HG03095 (cell line): Measurements from ENCODE around the gene TBL2.
"Not testable (repeated sequence)": the region's sequence is repeated elsewhere in the genome, so short reads cannot be mapped to it uniquely, and the experiment has no call there.

Source experiments
- ATAC-seq: cut with Tn5 transposase; IDR thresholded peaks from one replicate; pipeline ENCODE4 v1.9.1; 2021; ENCODE audit warnings: moderate library complexity; ENCODE audit not compliant: unreplicated experiment

TBL2 gene

DNA sequence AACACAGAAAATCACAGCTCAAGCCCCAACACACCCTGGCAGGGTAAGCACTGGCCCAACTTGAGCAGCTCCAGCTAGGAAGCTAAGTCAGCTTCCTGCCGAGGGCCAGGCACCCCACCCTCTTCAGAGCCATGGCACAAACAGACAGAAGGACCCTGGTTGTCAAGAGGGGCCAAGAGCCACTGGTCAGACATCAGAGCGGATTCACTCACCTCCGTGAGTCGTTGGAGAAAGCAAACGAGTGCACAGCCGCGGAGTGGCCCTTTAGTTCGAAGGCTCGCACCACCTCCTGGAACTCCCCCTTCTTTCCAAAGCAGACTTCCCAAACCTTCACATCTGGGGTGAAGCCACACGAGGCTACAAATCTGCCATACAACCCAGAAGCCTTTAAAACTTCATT, 7.4 kb downstream of the TBL2 start:
- no peak for ATAC-seq

DNA sequence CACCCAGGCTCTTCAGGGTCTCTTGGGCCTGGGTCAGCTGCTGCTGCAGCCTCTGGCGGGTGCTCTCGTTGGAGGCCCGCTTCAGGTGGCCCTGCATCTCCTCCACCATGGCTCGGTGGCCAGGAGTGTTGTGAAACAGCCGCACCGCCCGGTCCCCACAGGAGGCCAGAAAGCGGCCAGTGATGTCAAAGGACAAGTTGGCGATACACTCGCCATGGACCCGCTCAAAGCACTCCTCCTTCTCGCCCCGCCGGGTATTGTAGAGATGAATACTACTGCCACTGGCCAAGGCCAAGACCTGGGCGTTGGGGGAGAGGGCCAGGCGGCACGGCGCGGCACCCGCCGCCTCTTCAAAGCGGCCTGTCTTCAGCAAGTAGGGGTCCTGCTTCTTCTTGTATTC, 7.9 kb downstream of the TBL2 start:
- ATAC-seq = no peak

DNA sequence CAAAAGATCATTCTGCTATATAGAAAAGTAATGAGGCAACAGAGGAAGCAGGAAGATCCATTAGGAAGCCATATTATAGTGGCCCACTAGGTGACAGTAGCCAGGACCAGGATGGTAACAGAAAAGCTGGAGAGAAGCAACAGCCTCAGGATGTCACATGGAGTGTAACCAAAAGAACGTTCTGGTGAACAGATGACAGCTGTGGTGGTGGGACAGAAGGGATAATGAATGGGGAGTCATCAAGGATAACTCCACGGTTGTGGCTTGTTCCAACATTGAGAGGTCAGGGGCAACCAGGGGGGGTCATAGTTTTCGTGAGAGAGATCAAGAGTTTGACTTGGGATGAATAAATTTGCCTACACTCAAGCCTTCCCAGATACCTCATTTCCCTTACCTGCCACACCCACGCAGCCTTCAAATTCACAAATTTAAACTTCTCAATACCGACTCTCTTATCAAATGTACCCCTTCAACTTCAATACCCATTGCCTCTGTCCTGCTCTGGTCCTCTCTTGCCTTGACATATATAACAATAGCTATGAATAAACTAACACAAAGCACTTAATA, 9.3 kb downstream of the TBL2 start:
- ATAC-seq = no peak

DNA sequence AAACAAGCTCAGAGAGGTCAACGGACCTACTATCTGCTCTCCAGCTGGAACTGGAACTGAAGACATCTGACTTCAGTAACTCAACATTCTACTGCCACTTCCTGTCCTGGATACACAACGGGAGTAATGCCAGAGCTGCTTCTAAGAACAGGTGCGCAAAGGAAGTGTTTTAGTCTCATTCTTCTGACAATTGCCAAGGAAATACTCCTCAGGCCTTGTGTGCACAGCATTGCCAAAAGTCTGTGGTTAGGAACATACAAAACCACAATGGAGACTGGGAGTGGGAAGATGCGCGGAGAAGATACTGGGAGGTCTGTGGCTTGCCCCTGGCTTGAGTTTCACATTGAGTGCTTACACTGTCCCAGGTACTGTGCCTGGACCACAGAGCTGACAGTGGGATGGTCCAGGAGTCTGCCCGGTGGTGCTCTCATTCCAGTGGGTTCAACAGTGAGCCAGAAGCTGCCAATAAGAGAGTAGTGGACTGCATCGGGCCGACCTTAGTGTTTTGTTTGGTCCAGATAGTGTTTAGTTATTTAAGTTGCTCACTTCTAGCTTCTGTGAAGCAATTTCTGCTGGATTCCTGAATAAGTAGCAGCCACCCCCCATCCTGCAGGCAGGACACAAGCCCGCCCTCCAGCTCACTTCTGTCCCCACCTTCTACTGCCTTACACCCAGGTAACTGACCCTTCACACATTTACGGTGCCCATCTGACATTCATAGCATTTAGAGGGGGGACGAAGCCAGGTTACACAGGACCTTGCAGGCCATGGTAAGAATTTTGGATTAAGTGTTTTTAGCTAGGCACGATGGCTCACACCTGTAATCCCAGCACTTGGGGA, 10.3 kb downstream of the TBL2 start:
- ATAC-seq = no peak

DNA sequence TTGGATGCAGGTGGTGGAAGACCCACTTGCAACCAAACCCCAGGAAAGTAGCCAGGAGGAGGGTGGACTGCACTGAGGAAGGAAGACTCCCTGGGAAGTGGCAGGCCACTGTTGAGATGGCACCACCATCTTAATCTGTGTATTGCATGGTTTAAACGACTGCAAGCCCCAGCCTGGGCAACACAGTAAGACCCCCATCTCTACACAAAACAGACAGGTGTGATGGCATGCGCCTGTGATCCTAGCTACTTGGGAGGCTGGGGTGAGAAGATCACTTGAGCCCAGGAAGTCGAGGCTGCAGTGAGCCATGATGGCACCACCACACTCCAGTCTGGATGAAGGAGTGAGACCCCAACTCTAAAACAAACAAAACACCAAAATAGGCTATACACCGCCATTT, 11.2 kb downstream of the TBL2 start:
- ATAC-seq = no peak

DNA sequence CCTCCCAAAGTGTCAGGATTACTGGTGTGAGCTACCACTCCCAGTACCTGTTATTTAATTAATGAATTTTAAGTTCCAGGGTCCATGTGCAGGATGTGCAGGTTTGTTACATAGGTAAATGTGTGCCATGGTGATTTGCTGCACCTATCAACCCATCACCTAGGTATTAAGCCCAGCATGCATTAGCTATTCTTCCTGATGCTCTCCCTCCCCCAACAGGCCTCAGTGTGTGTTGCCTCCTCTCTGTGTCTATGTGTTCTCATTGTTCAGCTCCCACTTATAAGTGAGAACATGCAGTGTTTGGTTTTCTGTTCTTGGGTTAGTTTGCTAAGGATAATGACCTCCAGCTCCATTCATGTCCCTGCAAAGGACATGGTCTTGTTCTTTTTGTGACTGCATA, 11.9 kb downstream of the TBL2 start:
- not testable (repeated sequence) for ATAC-seq

DNA sequence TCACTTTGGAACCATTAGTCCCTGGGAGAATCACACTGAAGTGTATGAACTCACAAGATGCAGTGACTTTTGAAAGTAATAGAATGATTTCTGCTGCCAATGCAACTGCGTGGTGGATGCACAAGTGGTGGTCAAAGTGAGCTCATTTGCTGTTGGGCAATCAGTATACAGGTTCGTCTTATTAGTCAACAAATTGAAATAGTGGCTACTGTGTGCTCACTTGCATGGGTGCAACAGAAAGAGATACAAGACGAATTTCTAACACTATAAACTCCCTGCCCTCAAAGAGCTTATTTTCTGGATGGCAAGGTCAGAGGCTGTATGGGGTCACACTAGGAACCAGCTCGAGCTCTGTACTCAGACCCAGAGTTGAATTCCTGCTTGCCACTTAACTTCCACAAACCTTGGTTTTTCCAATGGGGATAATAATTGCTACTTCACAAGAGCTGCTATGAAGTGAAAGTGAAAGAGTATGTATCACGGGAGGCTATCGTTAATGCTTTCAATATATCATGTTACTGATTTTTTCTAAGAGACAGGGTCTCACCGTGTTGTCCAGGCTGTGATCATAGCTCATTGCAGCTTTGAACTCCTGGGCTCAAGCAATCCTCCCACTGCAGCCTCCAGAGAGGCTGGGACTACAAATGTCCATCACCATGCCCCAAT, 12.6 kb downstream of the TBL2 start:
- ATAC-seq = no peak

DNA sequence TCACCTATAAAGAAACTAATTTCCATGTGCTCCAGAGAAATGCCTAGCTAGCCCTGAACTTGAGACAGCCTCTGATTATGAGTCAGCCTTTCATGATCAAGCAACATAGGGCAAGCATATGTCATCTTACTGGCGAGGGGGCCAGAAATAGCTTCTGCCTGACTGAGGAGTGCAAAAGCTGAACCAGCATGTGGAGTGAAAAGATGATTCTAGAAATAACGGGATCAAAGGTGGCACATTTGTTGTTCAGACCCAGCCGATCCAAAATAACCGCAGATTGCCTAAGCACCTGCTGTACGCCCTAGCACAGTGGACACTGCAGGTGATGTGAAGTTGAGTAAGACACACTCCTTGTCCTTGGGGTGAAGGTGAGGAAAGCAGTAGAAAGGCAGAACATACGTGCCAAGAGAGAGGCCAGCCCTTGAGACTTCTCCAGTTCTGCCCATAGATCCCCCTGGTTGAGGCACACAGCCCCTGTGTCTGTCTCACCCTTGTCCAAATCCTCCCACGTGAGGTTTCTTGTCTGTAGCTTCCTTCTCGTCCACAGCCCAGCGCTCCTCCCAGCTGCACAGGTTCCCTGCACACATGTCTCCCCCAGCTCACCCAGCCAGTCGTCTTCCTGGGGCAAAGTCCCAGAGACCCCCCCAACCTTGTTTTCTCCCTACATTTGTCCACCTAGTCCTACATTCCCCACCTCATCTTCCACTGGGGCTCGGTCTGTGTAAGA, 18.1 kb downstream of the TBL2 start:
- ATAC-seq = no peak

DNA sequence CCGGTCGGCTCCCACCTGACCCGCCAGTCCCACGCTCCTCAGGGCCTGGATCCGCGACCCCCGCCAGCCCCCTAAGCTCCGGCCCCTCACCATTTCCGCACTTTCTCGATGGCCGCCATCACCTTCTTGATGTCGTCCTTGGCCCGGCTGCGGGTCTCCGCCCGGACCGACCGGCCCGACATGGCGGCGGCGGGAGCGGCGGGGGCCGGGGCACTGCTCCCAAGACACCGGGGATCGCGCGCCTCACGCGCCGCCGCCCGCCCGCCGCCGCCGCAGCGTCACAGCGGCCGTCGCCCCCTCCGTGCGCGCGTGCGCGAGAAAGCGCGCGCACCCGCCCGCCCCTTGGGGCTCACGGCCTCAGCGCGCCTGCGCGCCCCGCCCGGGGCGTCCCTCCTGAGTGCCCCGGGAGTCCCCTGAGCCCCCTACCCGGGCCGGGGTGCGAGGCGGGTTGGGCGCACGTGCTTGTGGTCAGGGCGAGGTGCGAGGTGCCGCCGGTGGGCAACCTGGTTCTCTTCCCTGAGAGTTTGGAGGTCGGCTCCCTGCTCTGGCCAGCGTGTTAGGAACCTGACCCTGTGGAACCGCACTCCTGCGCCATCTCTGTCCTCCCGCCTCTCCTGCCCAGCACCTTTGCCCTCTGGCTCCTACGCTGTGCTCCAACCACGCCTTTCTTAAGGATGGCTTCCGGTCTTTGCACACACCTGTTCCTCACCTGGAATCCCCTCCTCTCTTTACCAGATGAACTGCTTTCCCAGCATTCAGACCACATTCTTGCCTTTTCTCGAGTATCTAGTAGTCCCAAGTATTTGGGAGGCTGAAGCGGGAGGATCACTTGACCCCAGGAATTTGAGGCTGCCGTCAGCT, 20.8 kb downstream of the TBL2 start, which contains the start of gene BCL7B:
Gene BCL7B (minus strand): TSS at position 294 of the 861 bp plus-strand sequence. CDS start 112 bp downstream, at position 182.
- peak; percentile 43 for ATAC-seq

DNA sequence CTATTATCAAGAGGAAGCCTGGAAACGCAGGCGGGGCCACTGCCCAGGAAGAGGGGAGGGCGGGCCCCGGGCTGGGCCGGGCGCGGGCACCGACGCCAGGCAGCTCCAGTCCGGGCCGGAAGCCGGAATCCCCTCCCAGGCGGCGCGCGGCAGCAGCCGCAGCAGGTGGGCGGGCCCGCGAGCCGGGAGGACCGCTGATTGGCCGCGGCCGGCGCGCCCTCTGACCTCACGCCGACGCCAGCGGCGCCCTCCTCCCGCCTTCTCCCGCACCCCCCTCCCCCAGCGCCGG, 21.3 kb downstream of the TBL2 start:
- ATAC-seq = peak; percentile 86

DNA sequence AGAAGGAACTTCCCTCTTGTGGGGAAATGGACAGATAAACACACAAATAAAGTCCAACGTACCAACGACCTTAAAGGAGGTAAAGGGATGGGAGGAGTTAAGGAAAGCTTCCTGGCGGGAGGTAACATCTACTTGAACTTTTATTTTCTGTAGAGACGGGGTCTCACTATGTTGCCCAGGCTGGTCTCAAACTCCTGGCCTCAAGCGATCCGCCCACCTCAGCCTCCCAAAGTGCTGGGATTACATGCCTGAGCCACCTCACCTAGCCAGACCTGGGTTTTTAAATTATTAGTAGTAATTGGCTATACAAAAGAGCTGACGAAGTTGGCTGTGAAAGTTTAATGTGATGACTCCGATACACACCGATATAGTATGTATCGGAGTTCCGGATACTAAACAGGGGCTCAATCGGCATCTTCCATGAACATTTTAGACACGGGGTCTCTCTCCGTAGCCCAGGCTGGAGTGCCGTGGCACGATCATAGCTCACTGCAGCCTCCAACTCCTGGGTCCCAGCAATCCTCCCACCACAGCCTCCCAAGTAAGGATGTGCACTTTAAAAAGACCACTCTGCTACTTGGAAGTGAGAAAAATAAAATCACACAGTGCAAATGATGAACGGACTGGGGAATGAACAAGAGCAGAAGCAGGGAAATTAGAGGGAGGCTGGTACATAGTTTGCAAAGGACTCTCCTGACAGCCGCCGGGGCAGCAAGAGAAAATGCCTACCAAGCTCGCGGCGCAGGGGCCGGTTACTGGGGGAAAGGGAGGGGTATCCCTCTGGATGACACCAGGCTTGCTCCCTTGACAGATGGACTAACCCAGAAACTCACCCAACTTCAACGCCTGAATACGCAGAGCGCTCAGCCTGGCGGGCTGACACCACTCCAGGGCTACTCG, 21.9 kb downstream of the TBL2 start:
- ATAC-seq = no peak

DNA sequence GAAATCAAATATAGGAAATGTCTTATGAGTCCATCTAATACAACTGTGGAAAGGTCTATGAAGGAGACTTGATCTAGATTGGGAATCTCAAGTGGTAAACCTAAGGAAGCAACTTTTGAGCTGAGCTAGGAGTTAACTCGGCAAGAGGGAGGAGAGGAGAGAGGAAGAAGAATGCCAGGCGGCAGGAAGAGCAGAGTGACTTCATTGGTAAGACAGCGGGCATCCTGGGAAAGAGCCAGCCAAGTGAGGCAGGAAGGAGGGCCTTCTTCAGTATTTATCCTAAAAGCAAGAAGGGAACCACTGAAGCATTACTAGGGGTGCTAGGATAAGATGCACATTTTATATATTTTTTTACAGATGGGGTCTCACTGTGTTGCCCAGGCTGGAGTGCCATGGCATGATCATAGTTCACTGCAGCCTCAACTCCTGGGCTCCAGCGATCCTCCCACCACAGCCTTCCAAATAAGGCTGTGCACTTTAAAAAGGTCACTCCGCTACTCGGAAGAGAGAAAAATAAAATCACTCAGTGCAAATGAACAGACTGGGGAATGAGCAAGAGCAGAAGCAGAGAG, 22.9 kb downstream of the TBL2 start:
- no peak for ATAC-seq

DNA sequence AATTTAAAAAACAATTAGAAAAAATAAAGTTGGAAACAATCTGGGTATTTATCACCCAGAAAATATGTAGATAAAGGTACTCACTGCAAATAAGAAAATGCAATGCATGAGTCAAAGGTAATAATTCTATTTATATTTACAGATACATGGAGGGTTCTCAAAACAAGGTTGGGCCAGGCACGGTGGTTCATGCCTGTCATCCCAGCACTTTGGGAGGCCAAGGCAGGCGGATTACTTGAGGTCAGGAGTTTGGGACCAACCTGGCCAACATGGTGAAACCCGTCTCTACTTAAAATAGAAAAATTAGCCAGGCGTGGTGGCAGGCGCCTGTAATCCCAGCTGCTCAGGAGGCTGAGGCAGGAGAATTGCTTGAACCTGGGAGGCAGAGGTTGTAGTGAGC, 28.3 kb downstream of the TBL2 start:
- ATAC-seq = not testable (repeated sequence)

DNA sequence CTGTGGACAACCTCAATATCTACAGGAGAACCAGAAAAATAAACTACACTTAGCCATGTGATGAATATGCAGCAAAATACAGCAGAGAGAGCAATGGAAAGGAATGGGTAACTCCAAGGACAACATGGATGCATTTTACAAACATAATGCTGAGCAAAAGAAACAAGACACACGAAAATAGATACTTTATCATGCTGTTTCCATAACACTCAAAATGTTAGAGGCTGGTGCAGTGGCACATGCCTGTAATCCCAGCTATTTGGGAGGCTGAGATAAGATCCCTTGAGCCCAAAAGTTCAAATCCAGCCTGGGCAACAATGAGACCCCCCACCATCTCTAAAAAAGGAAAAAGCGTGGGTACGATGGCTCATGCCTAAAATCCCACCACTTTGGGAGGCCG, 29.2 kb downstream of the TBL2 start:
- no peak for ATAC-seq

DNA sequence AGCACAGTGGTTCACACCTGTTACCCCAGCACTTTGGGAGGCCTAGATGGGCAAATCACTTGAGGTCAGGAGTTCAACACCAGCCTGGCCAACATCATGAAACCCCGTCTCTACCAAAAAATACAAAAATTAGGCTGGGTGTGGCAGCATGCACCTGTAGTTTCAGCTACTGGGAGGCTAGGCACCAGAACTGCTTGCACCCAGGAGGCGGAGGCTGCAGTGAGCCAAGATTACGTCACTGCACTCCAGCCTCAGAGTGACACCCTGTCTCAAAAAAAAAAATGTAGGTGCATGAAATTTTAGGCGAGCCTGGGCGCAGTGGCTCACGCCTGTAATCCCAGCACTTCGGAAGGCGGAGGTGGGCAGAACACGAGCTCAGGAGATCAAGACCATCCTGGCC, 30.5 kb downstream of the TBL2 start:
- ATAC-seq = no peak

DNA sequence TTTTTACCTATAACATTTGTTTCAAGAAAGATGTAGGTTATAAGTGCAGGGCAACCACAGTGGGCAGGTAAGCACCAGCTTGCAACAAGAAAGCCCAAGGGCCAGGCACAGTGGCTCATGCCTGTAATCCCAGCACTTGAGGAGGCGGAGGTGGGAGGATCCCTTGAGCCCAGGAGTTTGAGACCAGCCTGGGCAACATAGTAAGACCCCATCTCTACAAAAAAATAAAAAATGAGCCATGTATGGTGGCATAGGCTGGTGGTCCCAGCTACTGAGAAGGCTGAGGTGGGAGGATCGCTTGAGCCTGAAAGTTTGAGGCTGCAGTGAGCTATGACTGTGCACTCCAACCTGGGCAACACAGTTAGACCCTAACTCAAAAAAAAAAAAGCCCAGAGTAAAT, 33.7 kb downstream of the TBL2 start:
- ATAC-seq = no peak

DNA sequence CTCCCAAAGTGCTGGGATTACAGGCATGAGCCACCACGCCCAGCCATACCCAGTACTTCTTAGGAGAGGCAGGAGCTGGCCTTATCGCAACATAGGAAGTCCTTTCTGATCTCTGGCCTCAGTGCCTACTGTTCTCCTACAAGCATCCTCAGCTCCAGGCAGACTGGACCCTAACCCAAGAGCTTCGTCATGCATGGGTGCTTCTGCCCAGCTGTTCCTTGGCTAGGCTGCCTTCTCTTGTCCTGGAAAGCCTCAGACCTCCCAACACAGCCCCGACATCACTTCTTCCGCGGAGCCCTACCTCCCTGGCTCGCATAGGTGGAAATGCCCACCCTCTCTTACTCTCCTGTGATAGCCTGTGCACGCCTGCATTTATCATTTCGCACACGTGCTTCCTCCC, 36.7 kb downstream of the TBL2 start:
- no peak for ATAC-seq

DNA sequence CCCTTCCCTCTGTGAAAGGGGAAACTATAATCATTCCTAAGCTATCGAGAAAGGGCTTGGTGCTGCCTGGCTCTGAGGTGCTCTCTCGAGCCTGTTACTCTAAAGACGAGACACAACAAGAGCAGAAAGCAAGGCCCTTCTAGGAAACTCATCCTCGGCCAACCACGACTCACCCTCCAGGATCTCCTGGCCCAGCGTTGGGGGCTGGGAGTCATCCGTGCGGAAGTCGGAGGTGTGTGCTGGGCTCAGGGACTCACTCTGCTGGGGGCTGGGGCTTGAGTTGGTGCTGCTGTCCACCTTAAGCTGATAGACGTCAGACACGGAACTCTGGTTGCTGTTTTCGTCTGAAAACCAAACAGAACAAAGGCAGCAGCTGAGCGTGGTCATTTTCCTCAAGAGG, 38.7 kb downstream of the TBL2 start:
- ATAC-seq = no peak

DNA sequence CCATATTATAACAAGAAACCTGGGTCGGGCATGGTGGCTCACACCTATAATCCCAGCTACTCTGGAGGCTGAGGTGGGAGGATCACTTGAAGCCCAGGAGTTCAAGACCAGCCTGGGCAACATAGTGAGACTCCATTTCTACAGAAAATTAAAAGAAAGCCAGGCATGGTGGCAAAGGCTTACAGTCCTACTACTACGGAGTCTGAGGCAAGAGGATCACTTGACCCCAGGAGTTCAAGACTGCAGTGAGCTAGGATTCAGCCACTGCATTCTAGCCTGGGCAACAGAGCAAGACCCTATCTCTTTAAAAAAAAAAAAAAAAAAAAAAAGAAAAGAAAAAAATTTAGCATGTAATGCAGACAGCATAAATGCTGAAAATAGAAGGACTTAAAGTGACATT, 39.9 kb downstream of the TBL2 start:
- not testable (repeated sequence) for ATAC-seq
